MM.1S (cell line): ENCODE measurements around the gene IDH3G.

Experiments
- DNase-seq: peaks from one replicate; pipeline ENCODE4 v3.0.0-alpha.2; 2015
- H2AFZ ChIP-seq: fragments of 300-600 bp; sonication (generic); 2 replicates; pipeline ENCODE4 v1.6.0; 2016; ENCODE audit warnings: antibody characterized with exemption, low read length
- H3F3A ChIP-seq: fragments of 300-600 bp; sonication (generic); 2 replicates; pipeline ENCODE4 v1.6.1; 2016; ENCODE audit warnings: mild to moderate bottlenecking, antibody characterized with exemption, low read length, moderate library complexity, mixed read lengths; ENCODE audit not compliant: insufficient read depth
- H3K27ac ChIP-seq: fragments of 300-600 bp; sonication (generic); 2 replicates; pipeline ENCODE4 v1.5.1; 2016; ENCODE audit warnings: mild to moderate bottlenecking, low read length
- H3K27me3 ChIP-seq: fragments of 300-600 bp; sonication (generic); replicated peaks from 2 replicates; pipeline ENCODE4 v1.6.0; 2016; ENCODE audit warnings: low read length; ENCODE audit not compliant: insufficient read depth
- H3K36me3 ChIP-seq: fragments of 300-600 bp; sonication (generic); replicated peaks from 2 replicates; pipeline ENCODE4 v1.6.1; 2016; ENCODE audit warnings: mild to moderate bottlenecking, low read length, mixed read lengths; ENCODE audit not compliant: insufficient read depth
- H3K4me1 ChIP-seq: fragments of 300-600 bp; sonication (generic); 2 replicates; pipeline ENCODE4 v1.6.1; 2016; ENCODE audit warnings: low read length, mixed read lengths
- H3K4me2 ChIP-seq: fragments of 300-600 bp; sonication (generic); 2 replicates; pipeline ENCODE4 v1.6.0; 2016; ENCODE audit warnings: low read depth, low read length
- H3K4me3 ChIP-seq: fragments of 300-600 bp; sonication (generic); 2 replicates; pipeline ENCODE4 v1.5.1; 2016; ENCODE audit warnings: low read length, mixed read lengths
- H3K79me2 ChIP-seq: fragments of 300-600 bp; sonication (generic); 2 replicates; pipeline ENCODE4 v1.6.1; 2016; ENCODE audit warnings: mixed run types, low read length, mixed read lengths
- H3K9ac ChIP-seq: fragments of 300-600 bp; sonication (generic); 2 replicates; pipeline ENCODE4 v1.6.1; 2016; ENCODE audit warnings: low read length, mixed read lengths
- H3K9me2 ChIP-seq: fragments of 300-600 bp; sonication (generic); replicated peaks from 2 replicates; pipeline ENCODE4 v1.6.1; 2016; ENCODE audit warnings: mild to moderate bottlenecking, low read length, mixed read lengths; ENCODE audit not compliant: insufficient read depth
- H3K9me3 ChIP-seq: fragments of 300-600 bp; sonication (generic); replicated peaks from 2 replicates; pipeline ENCODE4 v1.6.1; 2016; ENCODE audit warnings: mild to moderate bottlenecking, low read length, mixed read lengths; ENCODE audit not compliant: insufficient read depth
- H4K20me1 ChIP-seq: fragments of 300-600 bp; sonication (generic); 2 replicates; pipeline ENCODE4 v1.6.1; 2016; ENCODE audit warnings: mild to moderate bottlenecking, low read length, moderate library complexity, mixed read lengths; ENCODE audit not compliant: insufficient read depth
- CTCF ChIP-seq: fragments of 300-600 bp; sonication (generic); IDR thresholded peaks from 2 replicates; pipeline ENCODE4 v1.5.1; 2016; ENCODE audit warnings: antibody characterized with exemption, low read length, mixed read lengths
- EZH2 ChIP-seq: fragments of 300-600 bp; sonication (generic); optimal IDR thresholded peaks from 2 replicates; pipeline ENCODE3; 2017; ENCODE audit warnings: low read depth, mild to moderate bottlenecking, antibody characterized with exemption, low read length, mixed read lengths
- EZH2phosphoT487 ChIP-seq: fragments of 300-600 bp; sonication (generic); IDR thresholded peaks from 2 replicates; pipeline ENCODE4 v1.6.1; 2018; ENCODE audit warnings: antibody characterized with exemption, low read length

Gene IDH3G

GRCh38 chrX:153781428-153782047, 12.6 kb downstream of the IDH3G start:
- Histone ChIP-seq H2AFZ (no peak overlapping the region), H3K4me3 (no peak overlapping the region), H3K36me3 (no peaks in the 10 kb centered on the region), H3F3A (no peaks in the 10 kb centered on the region), H3K4me1 (no peaks in the 10 kb centered on the region), H3K27ac (no peak overlapping the region), H3K9me2 (no peaks in the 10 kb centered on the region), H3K27me3 (peaks cover 3% of the 10 kb centered on the region; the same call in 1 of the 2 replicates), H4K20me1 (no peaks in the 10 kb centered on the region), H3K4me2 (no peak overlapping the region), H3K79me2 (no peaks in the 10 kb centered on the region), H3K9me3 (no peaks in the 10 kb centered on the region), H3K9ac (no peak overlapping the region)
- TF ChIP-seq CTCF = no peak
- TF ChIP-seq EZH2 = no peak
- TF ChIP-seq EZH2phosphoT487 = no peak
- no peak for DNase-seq

- H3K4me1 ChIP-seq = no peaks in the 10 kb centered on the region
- H3K79me2 ChIP-seq = no peaks in the 10 kb centered on the region
- peaks cover 3% of the 10 kb centered on the region; the same call in 1 of the 2 replicates for H3K27me3 ChIP-seq
- H2AFZ ChIP-seq = no peak within 1 kb of the TSS
- H3K4me2 ChIP-seq = no peak within 1 kb of the TSS
- no peaks in the 10 kb centered on the region for H4K20me1 ChIP-seq
- H3K36me3 ChIP-seq = no peaks in the 10 kb centered on the region
- TF ChIP-seq EZH2 = no peak
- no peak for TF ChIP-seq EZH2phosphoT487
- TF ChIP-seq CTCF = no peak
- no peaks in the 10 kb centered on the region for H3K9me3 ChIP-seq
- H3F3A ChIP-seq = no peaks in the 10 kb centered on the region
- no peak within 1 kb of the TSS for H3K9ac ChIP-seq
- no peak within 1 kb of the TSS for H3K27ac ChIP-seq
- no peak within 1 kb of the TSS for H3K4me3 ChIP-seq
- DNase-seq = no peak
- no peaks in the 10 kb centered on the region for H3K9me2 ChIP-seq
These were observed 13.3 kb downstream of the IDH3G start, which contains the start of gene SRPK3 for GRCh38 chrX:153780678-153781427. Gene SRPK3, plus strand, starts transcription at chrX:153781041. Its CDS starts 46 bp downstream, at chrX:153781087.

GRCh38 chrX:153779891-153780677, 14.1 kb downstream of the IDH3G start:
- H3K4me2 ChIP-seq = no peak overlapping the region
- H3K27me3 ChIP-seq = peaks cover 3% of the 10 kb centered on the region; the same call in 1 of the 2 replicates
- no peaks in the 10 kb centered on the region for H3K79me2 ChIP-seq
- no peaks in the 10 kb centered on the region for H3F3A ChIP-seq
- no peaks in the 10 kb centered on the region for H3K9me2 ChIP-seq
- no peak overlapping the region for H2AFZ ChIP-seq
- TF ChIP-seq EZH2 (no peak), EZH2phosphoT487 (no peak), CTCF (no peak)
- no peak overlapping the region for H3K4me3 ChIP-seq
- no peak overlapping the region for H3K9ac ChIP-seq
- H3K9me3 ChIP-seq = no peaks in the 10 kb centered on the region
- no peak overlapping the region for H3K27ac ChIP-seq
- no peaks in the 10 kb centered on the region for H3K4me1 ChIP-seq
- no peaks in the 10 kb centered on the region for H4K20me1 ChIP-seq
- DNase-seq = no peak
- no peaks in the 10 kb centered on the region for H3K36me3 ChIP-seq
